Activated B cell treated with CpG ODN at 0.5 μM for 24 hours (primary cell): ENCODE results near the gene ZDHHC14. TPM values are rescaled to one million over a fixed set of nuclear protein-coding genes. Genes with fewer than 3 reads are reported as not detected.

Source experiments
- ATAC-seq: fragments of 200-7000 bp; cut with Tn5 transposase; one replicate; pipeline ENCODE4 v1.10.0; 2021; ENCODE audit warnings: low read depth, mild to moderate bottlenecking, moderate library complexity
- CTCF ChIA-PET: fragments of 350-600 bp; sonication (Branson Sonifier 250); formaldehyde crosslinking; loops from one replicate; lab custom pipeline; 2021; ENCODE audit warnings: antibody characterized with exemption; lab: Charles Lee
- POLR2A ChIA-PET: fragments of 350-600 bp; sonication (Branson Sonifier 250); formaldehyde crosslinking; loops from one replicate; lab custom pipeline; 2021; ENCODE audit warnings: antibody characterized with exemption; lab: Charles Lee
- DNase-seq: peaks from one replicate; pipeline ENCODE4 v3.0.0; 2022
- H3K27ac Mint-ChIP-seq: one replicate; pipeline ENCODE4 v1.8.0; 2020; ENCODE audit warnings: mixed read lengths
- H3K27me3 Mint-ChIP-seq: one replicate; pipeline ENCODE4 v1.8.0; 2021; ENCODE audit warnings: mixed read lengths
- H3K36me3 Mint-ChIP-seq: one replicate; pipeline ENCODE4 v1.8.0; 2021; ENCODE audit warnings: low read depth, mixed read lengths
- H3K4me1 Mint-ChIP-seq: one replicate; pipeline ENCODE4 v1.8.0; 2021; ENCODE audit warnings: mixed read lengths
- H3K4me3 Mint-ChIP-seq: one replicate; pipeline ENCODE4 v1.8.0; 2020; ENCODE audit warnings: mild to moderate bottlenecking, mixed read lengths
- H3K9me3 Mint-ChIP-seq: one replicate; pipeline ENCODE4 v1.8.0; 2020; ENCODE audit warnings: mixed read lengths
- CTCF ChIP-seq: fragments of 200-600 bp; IDR thresholded peaks from one replicate; pipeline ENCODE4 v1.8.0; 2022; ENCODE audit warnings: antibody characterized with exemption, mild to moderate bottlenecking
- intact Hi-C: fragments of 100-400 bp; cut with micrococcal nuclease; formaldehyde crosslinking; loops from one replicate; pipeline ENCODE4 v1.15.1; 2024
- total RNA-seq: library from RNA; stranded (reverse); gene quantifications from 2 replicates; pipeline ENCODE4 v1.2.3, GENCODE V29; 2022

Gene ZDHHC14
- total RNA-seq, 1 donor from 2014 or later = 25.3 TPM

DNA sequence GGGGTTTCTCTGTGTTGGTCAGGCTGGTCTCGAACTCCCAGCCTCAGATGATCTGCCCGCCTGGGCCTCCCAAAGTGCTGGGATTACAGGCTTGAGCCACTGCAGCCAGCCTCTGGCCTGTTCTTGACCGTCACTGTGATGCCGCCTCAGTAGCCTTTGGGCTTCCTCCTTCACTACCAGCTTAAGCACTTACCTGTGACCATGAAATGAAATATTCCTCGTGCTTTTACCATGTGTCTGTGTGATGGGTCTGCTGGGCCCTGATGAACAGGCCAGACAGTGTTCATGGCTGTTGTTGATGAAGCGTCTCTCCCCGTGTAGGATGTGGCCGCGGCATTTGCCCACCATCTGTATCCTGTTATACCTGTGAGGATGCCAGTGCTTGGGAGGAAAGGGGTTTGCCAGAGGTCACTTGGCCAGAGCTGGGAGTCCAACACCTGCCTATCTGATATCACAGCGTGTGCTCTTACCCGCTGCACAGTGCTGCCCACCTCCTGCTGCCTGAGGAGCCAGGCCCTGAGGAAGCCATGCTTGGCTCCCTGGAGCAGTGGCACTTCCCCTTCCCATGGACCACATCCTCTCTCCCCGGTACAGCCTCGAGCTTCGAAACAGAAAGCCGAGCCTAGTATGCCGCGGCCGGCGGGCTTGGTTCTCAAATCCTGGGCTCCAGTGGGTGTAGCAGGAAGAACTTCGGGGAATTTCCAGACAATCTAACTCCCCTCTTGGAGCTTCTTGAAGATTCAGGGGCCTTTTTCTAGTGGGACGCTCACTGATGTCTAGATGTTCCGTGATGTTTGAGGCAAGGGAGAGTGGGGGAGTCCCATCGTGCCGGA lies 167.9 kb downstream of the ZDHHC14 start:
- H3K9me3 Mint-ChIP-seq = no peaks in the 10 kb centered on the region
- H3K27ac Mint-ChIP-seq = peak overlapping the region; percentile 43
- ATAC-seq = peak; percentile 70
- no peak for TF ChIP-seq CTCF
- peaks cover 20% of the 10 kb centered on the region for H3K36me3 Mint-ChIP-seq
- H3K4me3 Mint-ChIP-seq = peak overlapping the region; percentile 64
- peaks cover 47% of the 10 kb centered on the region for H3K4me1 Mint-ChIP-seq
- POLR2A ChIA-PET = interaction anchor here (0.6 to 2.6 kb wide), 8 partner anchors 8 to 1012 kb away, joined by 3 to 15 read pairs (median 4); no protein-coding TSS in a partner anchor
- no peaks in the 10 kb centered on the region for H3K27me3 Mint-ChIP-seq
- intact Hi-C loops = no loop called here
- DNase-seq = no peak
- CTCF ChIA-PET = no interaction called here

DNA sequence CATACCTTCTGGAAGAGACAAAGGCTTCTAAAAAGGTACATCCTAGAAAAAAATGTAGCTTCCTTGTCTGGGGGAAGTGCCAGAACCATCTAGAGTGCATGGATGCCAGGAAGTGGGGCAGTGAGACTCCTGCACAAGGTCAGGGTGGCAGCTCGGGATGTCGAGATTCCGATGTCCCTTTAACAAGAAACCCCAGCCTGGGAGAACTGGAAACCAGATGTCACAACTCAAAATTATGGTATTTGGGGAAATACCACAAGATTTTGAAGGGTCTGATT lies 168.4 kb downstream of the ZDHHC14 start:
- Mint-ChIP-seq H3K27ac (no peak overlapping the region), H3K36me3 (peaks cover 20% of the 10 kb centered on the region), H3K9me3 (no peaks in the 10 kb centered on the region), H3K4me3 (peak overlapping the region; percentile 64), H3K4me1 (peaks cover 48% of the 10 kb centered on the region), H3K27me3 (no peaks in the 10 kb centered on the region)
- DNase-seq (no peak), ATAC-seq (no peak)
- ChIA-PET POLR2A (interaction anchor here (0.6 to 2.6 kb wide), 6 partner anchors 8 to 1011 kb away, joined by 3 to 15 read pairs (median 4); no protein-coding TSS in a partner anchor), CTCF (no interaction called here)
- intact Hi-C loops = no loop called here
- TF ChIP-seq CTCF = no peak

DNA sequence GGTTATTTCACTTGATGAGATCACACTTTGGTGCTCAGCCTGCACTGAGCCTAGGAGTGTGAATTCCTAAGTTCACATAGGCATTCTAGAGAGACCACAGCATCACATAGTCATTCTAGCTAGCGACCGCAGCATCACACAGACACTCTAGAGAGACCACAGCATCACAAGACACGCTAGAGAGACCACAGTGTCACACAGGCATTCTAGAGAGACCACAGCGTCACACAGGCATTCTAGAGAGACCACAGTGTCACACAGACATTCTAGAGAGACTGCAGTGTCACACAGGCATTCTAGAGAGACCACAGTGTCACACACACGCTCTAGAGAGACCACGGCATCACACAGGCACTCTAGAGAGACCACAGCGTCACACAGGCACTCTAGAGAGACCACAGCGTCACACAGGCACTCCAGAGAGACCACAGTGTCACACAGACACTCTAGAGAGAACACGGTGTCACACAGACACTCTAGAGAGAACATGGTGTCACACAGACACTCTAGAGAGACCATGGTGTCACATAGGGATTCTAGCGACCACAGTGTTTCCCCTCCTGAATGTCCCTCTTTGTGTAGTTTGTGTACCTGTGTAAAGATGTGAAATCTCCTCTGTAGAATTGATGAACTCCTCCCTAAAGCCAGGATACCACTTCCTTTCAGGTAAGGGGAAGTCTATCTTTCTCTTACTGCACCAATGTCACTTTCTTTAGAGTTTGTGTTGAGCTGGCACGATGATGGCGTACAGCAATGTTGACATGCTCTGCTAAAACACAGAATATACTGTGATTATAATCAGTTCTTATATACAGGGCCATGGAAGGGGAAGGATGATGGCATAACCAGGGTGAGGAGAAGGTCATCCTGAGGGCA lies 169.4 kb downstream of the ZDHHC14 start:
- H3K9me3 Mint-ChIP-seq = no peaks in the 10 kb centered on the region
- peaks cover 13% of the 10 kb centered on the region for H3K36me3 Mint-ChIP-seq
- DNase-seq = no peak
- peaks cover 51% of the 10 kb centered on the region for H3K4me1 Mint-ChIP-seq
- CTCF ChIA-PET = no interaction called here
- peak; percentile 58 for ATAC-seq
- POLR2A ChIA-PET = interaction anchor here (2.0 to 2.6 kb wide), 2 partner anchors 12 to 86 kb away, joined by 5 to 15 read pairs; no protein-coding TSS in a partner anchor
- H3K27ac Mint-ChIP-seq = peak overlapping the region; percentile 60
- TF ChIP-seq CTCF = no peak
- H3K27me3 Mint-ChIP-seq = no peaks in the 10 kb centered on the region
- H3K4me3 Mint-ChIP-seq = no peak overlapping the region
- intact Hi-C loops = loop anchor here (1.0 kb wide), 2 partner anchors 8 to 12 kb away; no protein-coding TSS in a partner anchor

GRCh38 chr6:157551041-157551832 lies 170.2 kb downstream of the ZDHHC14 start:
- H3K4me1 Mint-ChIP-seq = peaks cover 60% of the 10 kb centered on the region
- ChIA-PET CTCF (no interaction called here), POLR2A (interaction anchor here (2.6 kb wide), 1 partner anchor 12 kb away, joined by 15 read pairs; no protein-coding TSS in a partner anchor)
- DNase-seq (no peak), ATAC-seq (no peak)
- peaks cover 6% of the 10 kb centered on the region for H3K36me3 Mint-ChIP-seq
- H3K9me3 Mint-ChIP-seq = no peaks in the 10 kb centered on the region
- H3K27me3 Mint-ChIP-seq = no peaks in the 10 kb centered on the region
- peak overlapping the region; percentile 12 for H3K27ac Mint-ChIP-seq
- intact Hi-C loops = no loop called here
- no peak for TF ChIP-seq CTCF
- H3K4me3 Mint-ChIP-seq = no peak overlapping the region
